Gastrocnemius medialis (tissue), 4 donors: Measurements from ENCODE around the gene PAEP.

Experiments
- POLR2A ChIP-seq, 2 donors: fragments of 450-650 bp; IDR thresholded peaks; one replicate each; pipeline ENCODE4 v1.6.1; 2017; ENCODE audit warnings: antibody characterized with exemption in 2 of 2, mild to moderate bottlenecking in 2 of 2, moderate library complexity in 2 of 2
- TF ChIP-seq, protein P1 (sequence below), 5 experiments: fragments of 450-650 bp in 3 of 5; fragments of 200-600 bp in 2 of 5; sonication (generic) in 2 of 5; IDR thresholded peaks in 4 of 5; conservative IDR thresholded peaks in 1 of 5; 1 replicate in 4 of 5; 2 replicates in 1 of 5; pipeline ENCODE4 v1.5.1; 2016 to 2019; ENCODE audit warnings: antibody characterized with exemption in 5 of 5, mild to moderate bottlenecking in 3 of 5, moderate library complexity in 3 of 5

- TF ChIP-seq, protein P1, sequence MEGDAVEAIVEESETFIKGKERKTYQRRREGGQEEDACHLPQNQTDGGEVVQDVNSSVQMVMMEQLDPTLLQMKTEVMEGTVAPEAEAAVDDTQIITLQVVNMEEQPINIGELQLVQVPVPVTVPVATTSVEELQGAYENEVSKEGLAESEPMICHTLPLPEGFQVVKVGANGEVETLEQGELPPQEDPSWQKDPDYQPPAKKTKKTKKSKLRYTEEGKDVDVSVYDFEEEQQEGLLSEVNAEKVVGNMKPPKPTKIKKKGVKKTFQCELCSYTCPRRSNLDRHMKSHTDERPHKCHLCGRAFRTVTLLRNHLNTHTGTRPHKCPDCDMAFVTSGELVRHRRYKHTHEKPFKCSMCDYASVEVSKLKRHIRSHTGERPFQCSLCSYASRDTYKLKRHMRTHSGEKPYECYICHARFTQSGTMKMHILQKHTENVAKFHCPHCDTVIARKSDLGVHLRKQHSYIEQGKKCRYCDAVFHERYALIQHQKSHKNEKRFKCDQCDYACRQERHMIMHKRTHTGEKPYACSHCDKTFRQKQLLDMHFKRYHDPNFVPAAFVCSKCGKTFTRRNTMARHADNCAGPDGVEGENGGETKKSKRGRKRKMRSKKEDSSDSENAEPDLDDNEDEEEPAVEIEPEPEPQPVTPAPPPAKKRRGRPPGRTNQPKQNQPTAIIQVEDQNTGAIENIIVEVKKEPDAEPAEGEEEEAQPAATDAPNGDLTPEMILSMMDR (IDR thresholded peaks at IDR 0.05 in 4 of 5, conservative IDR thresholded peaks at IDR 0.05 in 1 of 5), result no peak
- TF ChIP-seq POLR2A (IDR thresholded peaks at IDR 0.05), result no peak
These were observed 36.1 kb upstream of the PAEP start for GRCh38 chr9:135525241-135526088.
